Measurements from ENCODE around the gene RAC3. TPM values are rescaled to one million over a fixed set of nuclear protein-coding genes. Genes with fewer than 3 reads are reported as not detected.
A peak's percentile ranks its signal among the peaks of the same experiment; 100 is the strongest.

The RAC3 gene
- total RNA-seq, 1 experiment from 2014 or later, result 120 TPM

DNA sequence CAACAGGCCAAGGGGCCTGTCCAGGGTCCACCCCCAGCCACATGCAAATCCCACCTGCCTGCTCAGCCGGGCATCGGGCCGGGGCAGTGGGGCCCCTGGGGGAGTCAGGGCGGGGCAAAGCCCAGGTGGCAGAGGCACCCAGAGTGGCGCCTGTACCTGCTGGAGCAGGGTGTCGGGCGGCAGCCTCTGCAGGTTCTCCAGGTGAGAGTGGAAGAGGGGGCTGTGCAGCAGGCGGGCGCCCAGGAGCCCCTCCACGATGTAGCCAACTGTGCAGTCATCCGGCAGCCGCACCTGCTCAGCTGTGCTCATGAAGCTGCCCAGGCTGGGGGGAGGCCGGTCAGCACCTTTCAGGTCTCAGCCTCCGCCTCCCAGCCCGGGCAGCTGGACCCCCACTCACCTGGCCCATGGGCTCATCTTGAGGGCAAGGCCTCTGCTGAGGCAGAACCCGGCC, 18.1 kb downstream of the RAC3 start:
- Histone ChIP-seq H3K36me3 (ENCODE audit: control insufficient read depth in 1 of 2, insufficient read depth in 2 of 2, low read length in 2 of 2) (peaks cover 7 to 19% of the 10 kb centered on the region in 2 experiments; a peak in 2 of 4 replicates), H3K4me1 (ENCODE audit: control insufficient read depth in 1 of 2, insufficient read depth in 2 of 2, low read length in 2 of 2) (peaks cover 13 to 24% of the 10 kb centered on the region in 2 experiments; a peak in 3 of 4 replicates), H4K20me1 (ENCODE audit: insufficient read depth) (no peaks in the 10 kb centered on the region), H3K27me3 (ENCODE audit: insufficient read depth, low read length) (no peaks in the 10 kb centered on the region), H2AFZ (ENCODE audit: low read depth, low read length, poor library complexity, severe bottlenecking) (no peak overlapping the region), H3K4me2 (ENCODE audit: low read length) (peak overlapping the region; percentile 100), H3K9me2 (ENCODE audit: insufficient read depth) (no peaks in the 10 kb centered on the region), H3K27ac (ENCODE audit: low read depth, low read length) (peak overlapping the region; percentile 81; the same call in 1 of the 2 replicates), H3K9ac (ENCODE audit: low read length) (no peak overlapping the region), H3K79me2 (ENCODE audit: insufficient read depth, low read length) (peaks cover 36% of the 10 kb centered on the region), H3K4me3 (replicated peaks in 1 of 2; ENCODE audit: low read depth in 1 of 2, low read length in 2 of 2) (no peak overlapping the region), H3K9me3 (ENCODE audit: control insufficient read depth in 1 of 2, insufficient read depth in 1 of 2, low read depth in 1 of 2, low read length in 2 of 2) (no peaks in the 10 kb centered on the region)
- no peak for DNase-seq (ENCODE audit: low read depth, low spot score)
- ChIA-PET POLR2A (no interaction called here), RAD21 (ENCODE audit: low non-redundant PET in 1 of 2, low total read pairs in 2 of 2, uncharacterized antibody in 2 of 2, unreplicated experiment in 2 of 2) (no interaction called here), CTCF (no interaction called here)
- no TSS peak for BruUV-seq (replicated peaks)
- no peak for ATAC-seq
- intact Hi-C loops (cut with micrococcal nuclease), result no loop called here
- TF ChIP-seq ZFX (IDR thresholded peaks at IDR 0.05) (no peak), EZH2 (IDR thresholded peaks at IDR 0.05) (no peak), RAD21 (IDR thresholded peaks at IDR 0.05; ENCODE audit: low read depth) (no peak), POLR2AphosphoS5 (IDR thresholded peaks at IDR 0.05; ENCODE audit: low read depth, low read length) (no peak), FOSL1 (IDR thresholded peaks at IDR 0.05; ENCODE audit: low read depth) (no peak), EZH2phosphoT487 (IDR thresholded peaks at IDR 0.05; ENCODE audit: borderline replicate concordance) (no peak), POLR2A (IDR thresholded peaks at IDR 0.05; ENCODE audit: borderline replicate concordance, extremely low read depth, insufficient read depth, insufficient read length) (no peak), SP1 (IDR thresholded peaks at IDR 0.05; ENCODE audit: low read depth) (no peak), ZNF274 (IDR thresholded peaks at IDR 0.05; ENCODE audit: low read depth, low read length) (no peak)
- TF ChIP-seq, protein P1, sequence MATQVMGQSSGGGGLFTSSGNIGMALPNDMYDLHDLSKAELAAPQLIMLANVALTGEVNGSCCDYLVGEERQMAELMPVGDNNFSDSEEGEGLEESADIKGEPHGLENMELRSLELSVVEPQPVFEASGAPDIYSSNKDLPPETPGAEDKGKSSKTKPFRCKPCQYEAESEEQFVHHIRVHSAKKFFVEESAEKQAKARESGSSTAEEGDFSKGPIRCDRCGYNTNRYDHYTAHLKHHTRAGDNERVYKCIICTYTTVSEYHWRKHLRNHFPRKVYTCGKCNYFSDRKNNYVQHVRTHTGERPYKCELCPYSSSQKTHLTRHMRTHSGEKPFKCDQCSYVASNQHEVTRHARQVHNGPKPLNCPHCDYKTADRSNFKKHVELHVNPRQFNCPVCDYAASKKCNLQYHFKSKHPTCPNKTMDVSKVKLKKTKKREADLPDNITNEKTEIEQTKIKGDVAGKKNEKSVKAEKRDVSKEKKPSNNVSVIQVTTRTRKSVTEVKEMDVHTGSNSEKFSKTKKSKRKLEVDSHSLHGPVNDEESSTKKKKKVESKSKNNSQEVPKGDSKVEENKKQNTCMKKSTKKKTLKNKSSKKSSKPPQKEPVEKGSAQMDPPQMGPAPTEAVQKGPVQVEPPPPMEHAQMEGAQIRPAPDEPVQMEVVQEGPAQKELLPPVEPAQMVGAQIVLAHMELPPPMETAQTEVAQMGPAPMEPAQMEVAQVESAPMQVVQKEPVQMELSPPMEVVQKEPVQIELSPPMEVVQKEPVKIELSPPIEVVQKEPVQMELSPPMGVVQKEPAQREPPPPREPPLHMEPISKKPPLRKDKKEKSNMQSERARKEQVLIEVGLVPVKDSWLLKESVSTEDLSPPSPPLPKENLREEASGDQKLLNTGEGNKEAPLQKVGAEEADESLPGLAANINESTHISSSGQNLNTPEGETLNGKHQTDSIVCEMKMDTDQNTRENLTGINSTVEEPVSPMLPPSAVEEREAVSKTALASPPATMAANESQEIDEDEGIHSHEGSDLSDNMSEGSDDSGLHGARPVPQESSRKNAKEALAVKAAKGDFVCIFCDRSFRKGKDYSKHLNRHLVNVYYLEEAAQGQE (IDR thresholded peaks at IDR 0.05; ENCODE audit: low read depth), result no peak
- TF ChIP-seq, protein P2, sequence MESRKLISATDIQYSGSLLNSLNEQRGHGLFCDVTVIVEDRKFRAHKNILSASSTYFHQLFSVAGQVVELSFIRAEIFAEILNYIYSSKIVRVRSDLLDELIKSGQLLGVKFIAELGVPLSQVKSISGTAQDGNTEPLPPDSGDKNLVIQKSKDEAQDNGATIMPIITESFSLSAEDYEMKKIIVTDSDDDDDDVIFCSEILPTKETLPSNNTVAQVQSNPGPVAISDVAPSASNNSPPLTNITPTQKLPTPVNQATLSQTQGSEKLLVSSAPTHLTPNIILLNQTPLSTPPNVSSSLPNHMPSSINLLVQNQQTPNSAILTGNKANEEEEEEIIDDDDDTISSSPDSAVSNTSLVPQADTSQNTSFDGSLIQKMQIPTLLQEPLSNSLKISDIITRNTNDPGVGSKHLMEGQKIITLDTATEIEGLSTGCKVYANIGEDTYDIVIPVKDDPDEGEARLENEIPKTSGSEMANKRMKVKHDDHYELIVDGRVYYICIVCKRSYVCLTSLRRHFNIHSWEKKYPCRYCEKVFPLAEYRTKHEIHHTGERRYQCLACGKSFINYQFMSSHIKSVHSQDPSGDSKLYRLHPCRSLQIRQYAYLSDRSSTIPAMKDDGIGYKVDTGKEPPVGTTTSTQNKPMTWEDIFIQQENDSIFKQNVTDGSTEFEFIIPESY (IDR thresholded peaks at IDR 0.05; ENCODE audit: extremely low read depth, insufficient replicate concordance, low read length), result no peak
- TF ChIP-seq, protein P3, sequence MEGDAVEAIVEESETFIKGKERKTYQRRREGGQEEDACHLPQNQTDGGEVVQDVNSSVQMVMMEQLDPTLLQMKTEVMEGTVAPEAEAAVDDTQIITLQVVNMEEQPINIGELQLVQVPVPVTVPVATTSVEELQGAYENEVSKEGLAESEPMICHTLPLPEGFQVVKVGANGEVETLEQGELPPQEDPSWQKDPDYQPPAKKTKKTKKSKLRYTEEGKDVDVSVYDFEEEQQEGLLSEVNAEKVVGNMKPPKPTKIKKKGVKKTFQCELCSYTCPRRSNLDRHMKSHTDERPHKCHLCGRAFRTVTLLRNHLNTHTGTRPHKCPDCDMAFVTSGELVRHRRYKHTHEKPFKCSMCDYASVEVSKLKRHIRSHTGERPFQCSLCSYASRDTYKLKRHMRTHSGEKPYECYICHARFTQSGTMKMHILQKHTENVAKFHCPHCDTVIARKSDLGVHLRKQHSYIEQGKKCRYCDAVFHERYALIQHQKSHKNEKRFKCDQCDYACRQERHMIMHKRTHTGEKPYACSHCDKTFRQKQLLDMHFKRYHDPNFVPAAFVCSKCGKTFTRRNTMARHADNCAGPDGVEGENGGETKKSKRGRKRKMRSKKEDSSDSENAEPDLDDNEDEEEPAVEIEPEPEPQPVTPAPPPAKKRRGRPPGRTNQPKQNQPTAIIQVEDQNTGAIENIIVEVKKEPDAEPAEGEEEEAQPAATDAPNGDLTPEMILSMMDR (IDR thresholded peaks at IDR 0.05 in 2 of 3, conservative IDR thresholded peaks at IDR 0.05 in 1 of 3; ENCODE audit: borderline replicate concordance in 1 of 3, insufficient read depth in 1 of 3, low read depth in 2 of 3, low read length in 2 of 3), result no peak
- TF ChIP-seq, protein P4, sequence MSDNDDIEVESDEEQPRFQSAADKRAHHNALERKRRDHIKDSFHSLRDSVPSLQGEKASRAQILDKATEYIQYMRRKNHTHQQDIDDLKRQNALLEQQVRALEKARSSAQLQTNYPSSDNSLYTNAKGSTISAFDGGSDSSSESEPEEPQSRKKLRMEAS (IDR thresholded peaks at IDR 0.05), result no peak
